ENCODE measurements around the gene PTPN5. TPM values are rescaled to one million over a fixed set of nuclear protein-coding genes. Genes with fewer than 3 reads are reported as not detected.

Gene PTPN5
- total RNA-seq, 3 donors from 2014 or later = 0.14 to 0.92 (median 0.17) TPM

- Histone ChIP-seq H3K36me3 (ENCODE audit: low read depth) (no peaks in the 10 kb centered on the region), H3K4me1 (ENCODE audit: low read depth) (peaks cover 10% of the 10 kb centered on the region), H3K4me3 (no peak overlapping the region), H3K9me3 (no peaks in the 10 kb centered on the region)
- no peak for TF ChIP-seq CTCF (IDR thresholded peaks at IDR 0.05)
- DNase-seq = no peak
- intact Hi-C loops (cut with DNase I, micrococcal nuclease) = no loop called here
- no peak for ATAC-seq
These were observed 82.2 kb downstream of the PTPN5 start for GRCh38 chr11:18709414-18709813.

GRCh38 chr11:18707811-18708340 is 83.7 kb downstream of the PTPN5 start:
- ATAC-seq = no peak
- no peak for TF ChIP-seq CTCF (IDR thresholded peaks at IDR 0.05)
- Histone ChIP-seq H3K9me3 (no peaks in the 10 kb centered on the region), H3K4me1 (ENCODE audit: low read depth) (peaks cover 10% of the 10 kb centered on the region), H3K4me3 (no peak overlapping the region), H3K36me3 (ENCODE audit: low read depth) (no peaks in the 10 kb centered on the region)
- intact Hi-C loops (cut with DNase I, micrococcal nuclease) = no loop called here
- DNase-seq = no peak

- H3K36me3 ChIP-seq (ENCODE audit: low read depth) = no peaks in the 10 kb centered on the region
- ATAC-seq (peak; percentile 84), DNase-seq (peak; percentile 68 to 78 (median 70))
- H3K4me1 ChIP-seq (ENCODE audit: low read depth) = peaks cover 10% of the 10 kb centered on the region
- intact Hi-C loops (cut with DNase I, micrococcal nuclease) = no loop called here
- no peak for TF ChIP-seq CTCF (IDR thresholded peaks at IDR 0.05)
- H3K4me3 ChIP-seq = no peak overlapping the region
- H3K9me3 ChIP-seq = no peaks in the 10 kb centered on the region
These were observed 85.0 kb downstream of the PTPN5 start for GRCh38 chr11:18706330-18707243.

- ATAC-seq (peak; percentile 68), DNase-seq (peak in 2 of 3 donors; percentile 45 to 65)
These were observed 85.8 kb downstream of the PTPN5 start for GRCh38 chr11:18705651-18706281.

GRCh38 chr11:18704698-18705097 is 86.9 kb downstream of the PTPN5 start:
- DNase-seq = no peak
- H3K9me3 ChIP-seq = no peaks in the 10 kb centered on the region
- intact Hi-C loops (cut with DNase I, micrococcal nuclease) = no loop called here
- no peak overlapping the region for H3K4me3 ChIP-seq
- H3K4me1 ChIP-seq (ENCODE audit: low read depth) = peaks cover 10% of the 10 kb centered on the region
- TF ChIP-seq CTCF (IDR thresholded peaks at IDR 0.05) = no peak
- H3K36me3 ChIP-seq (ENCODE audit: low read depth) = no peaks in the 10 kb centered on the region
- no peak for ATAC-seq

More at GRCh38 chr11:18705651-18706281, 85.8 kb downstream of the PTPN5 start:
- Histone ChIP-seq H3K4me3 (no peak overlapping the region), H3K36me3 (ENCODE audit: low read depth) (no peaks in the 10 kb centered on the region), H3K4me1 (ENCODE audit: low read depth) (peaks cover 10% of the 10 kb centered on the region), H3K9me3 (no peaks in the 10 kb centered on the region)
- no peak for TF ChIP-seq CTCF (IDR thresholded peaks at IDR 0.05)
- intact Hi-C loops (cut with DNase I, micrococcal nuclease) = no loop called here
